CD4-positive, alpha-beta memory T cell (primary cell): ENCODE measurements around the gene IL4R. TPM values are rescaled to one million over a fixed set of nuclear protein-coding genes. Genes with fewer than 3 reads are reported as not detected.
"Not testable (repeated sequence)": the region's sequence is repeated elsewhere in the genome, so short reads cannot be mapped to it uniquely, and the experiment has no call there.

ENCODE experiments used
- CTCF ChIA-PET: fragments of 350-600 bp; sonication (Branson Sonifier 250); formaldehyde crosslinking; loops from one replicate; lab custom pipeline; 2021; ENCODE audit warnings: inconsistent platforms; ENCODE audit not compliant: partially characterized antibody; lab: Charles Lee
- POLR2A ChIA-PET: fragments of 350-600 bp; sonication (Branson Sonifier 250); formaldehyde crosslinking; loops from one replicate; lab custom pipeline; 2021; ENCODE audit not compliant: partially characterized antibody; lab: Charles Lee
- DNase-seq, 5 donors: peaks; one replicate each; pipeline versions ENCODE4 v3.0.0 to v3.0.0-alpha.2; 2020 to 2022; ENCODE audit warnings: mixed read lengths in 1 of 5
- H3K27ac ChIP-seq: one replicate; pipeline ENCODE4 v1.7.0; 2013; ENCODE audit warnings: low read depth, low read length
- H3K27me3 ChIP-seq: 2 replicates; pipeline ENCODE4 v1.7.0; 2013; ENCODE audit warnings: mild to moderate bottlenecking, low read length, moderate library complexity; ENCODE audit not compliant: insufficient read depth
- H3K36me3 ChIP-seq: 2 replicates; pipeline ENCODE4 v1.7.0; 2013; ENCODE audit warnings: mild to moderate bottlenecking, low read length, moderate library complexity; ENCODE audit not compliant: insufficient read depth
- H3K4me1 ChIP-seq: 2 replicates; pipeline ENCODE4 v1.7.0; 2013; ENCODE audit warnings: mild to moderate bottlenecking, low read length, moderate library complexity; ENCODE audit not compliant: insufficient read depth
- H3K4me3 ChIP-seq, 2 donors: one replicate each; pipeline ENCODE4 v1.7.0; 2013; ENCODE audit warnings: low read length in 2 of 2, mild to moderate bottlenecking in 1 of 2
- H3K9me3 ChIP-seq, 2 donors: one replicate each; pipeline ENCODE4 v1.7.0; 2013; ENCODE audit warnings: low read length in 2 of 2, control low read depth in 1 of 2; ENCODE audit not compliant: control insufficient read depth in 1 of 2
- H3K27ac Mint-ChIP-seq, 7 donors: one replicate each; pipeline ENCODE4 v1.8.0; 2020 to 2021; ENCODE audit warnings: mixed read lengths in 7 of 7, mild to moderate bottlenecking in 6 of 7, inconsistent platforms in 3 of 7, moderate library complexity in 3 of 7
- H3K27me3 Mint-ChIP-seq, 2 donors: one replicate each; pipeline ENCODE4 v1.8.0; 2020 to 2021; ENCODE audit warnings: mixed read lengths in 2 of 2
- H3K36me3 Mint-ChIP-seq, 2 donors: one replicate each; pipeline ENCODE4 v1.8.0; 2020 to 2021; ENCODE audit warnings: mixed read lengths in 2 of 2, inconsistent platforms in 1 of 2, mild to moderate bottlenecking in 1 of 2
- H3K4me1 Mint-ChIP-seq, 4 donors: one replicate each; pipeline ENCODE4 v1.8.0; 2020 to 2021; ENCODE audit warnings: mixed read lengths in 4 of 4, mild to moderate bottlenecking in 1 of 4
- H3K4me3 Mint-ChIP-seq, 8 donors: one replicate each; pipeline ENCODE4 v1.8.0; 2020 to 2021; ENCODE audit warnings: mixed read lengths in 8 of 8, mild to moderate bottlenecking in 7 of 8, moderate library complexity in 6 of 8, inconsistent platforms in 3 of 8
- H3K9me3 Mint-ChIP-seq, 8 donors: one replicate each; pipeline ENCODE4 v1.8.0; 2020 to 2021; ENCODE audit warnings: mixed read lengths in 8 of 8, mild to moderate bottlenecking in 5 of 8, inconsistent platforms in 3 of 8, moderate library complexity in 1 of 8
- intact Hi-C: fragments of 100-400 bp; cut with micrococcal nuclease; formaldehyde crosslinking; loops from one replicate; pipeline ENCODE4 v1.15.1; 2023
- polyA plus RNA-seq, 2 donors: library from polyadenylated mRNA; unstranded; fragments of 300-500 nt; fragmentation: Illumina TruSeq; gene quantifications; one replicate each; pipeline ENCODE4 v1.2.3, GENCODE V29; 2021
- total RNA-seq, 2 experiments: library from RNA; stranded (reverse); gene quantifications; one replicate each; pipeline ENCODE4 v1.2.3, GENCODE V29; 2021

IL4R gene
- total and polyA plus RNA-seq, 4 experiments from 2014 or later: 32.6 to 152 (median 104) TPM

DNA sequence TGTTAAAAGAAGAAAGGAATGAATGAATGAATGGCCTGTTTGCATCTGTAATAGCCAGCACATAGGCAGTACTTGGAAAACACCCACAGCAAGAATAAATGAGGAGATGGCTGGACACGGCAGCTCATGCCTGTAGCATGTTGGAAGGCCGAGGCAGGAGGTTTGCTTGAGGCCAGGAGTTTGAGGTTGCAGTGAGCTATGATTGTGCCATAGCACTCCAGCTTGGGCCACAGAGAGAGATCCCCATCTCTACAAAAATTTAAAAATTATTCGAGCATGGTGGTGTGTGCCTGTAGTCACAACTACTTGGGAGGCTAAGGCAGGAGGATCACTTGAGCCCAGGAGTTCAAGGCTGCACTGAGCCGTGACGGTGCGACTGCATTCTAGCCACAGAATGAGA, 12.5 kb downstream of the IL4R start:
- DNase-seq: no peak
- H3K4me3 ChIP-seq: no peak overlapping the region
- H3K27ac ChIP-seq: no peak overlapping the region
- peaks cover 93% of the 10 kb centered on the region for H3K4me1 ChIP-seq
- H3K4me3 Mint-ChIP-seq: peak overlapping the region in 6 of 8 donors; percentile 14 to 76 (median 64)
- H3K27ac Mint-ChIP-seq: peak overlapping the region; percentile 52 to 95 (median 85)
- peaks cover 17 to 52% of the 10 kb centered on the region in 2 donors for H3K36me3 Mint-ChIP-seq
- peaks cover 51 to 96% (median 77%) of the 10 kb centered on the region in 4 donors for H3K4me1 Mint-ChIP-seq
- H3K9me3 Mint-ChIP-seq: peaks cover 0 to 2% (median 0%) of the 10 kb centered on the region in 8 donors
- intact Hi-C loops: no loop called here
- ChIA-PET POLR2A (interaction anchor here (1.0 to 6.2 kb wide), 3 partner anchors 8 to 96 kb away, joined by 4 to 35 read pairs (median 4); no protein-coding TSS in a partner anchor), CTCF (interaction anchor here (0.9 to 2.5 kb wide), 4 partner anchors 9 to 147 kb away, joined by 3 to 11 read pairs (median 8); no protein-coding TSS in a partner anchor)
- H3K27me3 Mint-ChIP-seq: no peaks in the 10 kb centered on the region
- H3K27me3 ChIP-seq: no peaks in the 10 kb centered on the region
- peaks cover 10% of the 10 kb centered on the region for H3K36me3 ChIP-seq
- no peaks in the 10 kb centered on the region for H3K9me3 ChIP-seq

DNA sequence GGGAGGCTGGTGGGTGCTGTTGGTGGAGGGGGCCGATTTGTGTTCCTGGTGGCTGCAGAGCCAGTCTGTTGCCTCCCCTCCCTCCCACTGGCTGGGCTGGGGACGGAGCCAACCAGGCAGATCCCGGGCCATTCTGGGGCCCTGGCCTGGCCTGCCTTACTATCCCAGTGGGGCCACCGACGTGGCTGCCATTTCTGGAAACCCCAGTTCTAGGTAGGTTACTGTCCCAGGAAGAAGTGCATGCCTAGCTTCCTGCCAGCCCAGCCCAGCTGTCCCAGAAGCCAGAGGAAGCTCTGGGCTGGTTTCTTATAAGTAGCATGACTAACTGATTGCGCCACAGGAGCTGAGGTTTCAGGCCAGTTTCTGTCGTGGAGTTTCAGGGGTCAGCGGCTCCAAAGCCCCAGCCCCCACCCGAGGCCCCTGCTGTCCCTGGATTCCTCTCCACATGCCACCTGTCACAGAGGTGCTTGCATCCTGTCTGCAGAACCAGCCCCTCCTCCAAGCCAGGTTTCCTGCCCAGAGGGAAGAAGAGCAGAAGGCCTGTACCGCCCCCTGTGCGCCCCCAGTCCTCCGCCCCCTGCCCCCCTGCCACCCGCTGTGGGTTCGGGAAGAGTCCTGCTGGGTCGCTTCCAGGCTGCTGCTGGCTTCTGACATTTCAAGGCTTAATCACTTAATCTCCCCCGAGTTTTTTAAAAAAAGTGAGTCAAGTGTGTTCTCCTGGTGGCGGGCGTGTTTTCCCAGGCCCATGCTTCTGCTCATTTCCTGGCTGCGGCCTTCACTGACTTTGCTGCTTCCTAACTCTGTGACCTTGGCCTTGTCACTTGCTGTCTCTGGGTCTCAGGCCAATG, 13.2 kb downstream of the IL4R start:
- peaks cover 10% of the 10 kb centered on the region for H3K36me3 ChIP-seq
- intact Hi-C loops: no loop called here
- H3K36me3 Mint-ChIP-seq: peaks cover 24 to 49% of the 10 kb centered on the region in 2 donors
- no peaks in the 10 kb centered on the region for H3K27me3 Mint-ChIP-seq
- no peak overlapping the region for H3K4me3 ChIP-seq
- CTCF ChIA-PET: interaction anchor here (0.9 to 2.5 kb wide), 5 partner anchors 10 to 148 kb away, joined by 3 to 11 read pairs (median 10); no protein-coding TSS in a partner anchor
- H3K27me3 ChIP-seq: no peaks in the 10 kb centered on the region
- peaks cover 86% of the 10 kb centered on the region for H3K4me1 ChIP-seq
- H3K4me1 Mint-ChIP-seq: peaks cover 45 to 92% (median 75%) of the 10 kb centered on the region in 4 donors
- DNase-seq: peak in 3 of 5 donors; percentile 24 to 47 (median 31)
- peak overlapping the region; percentile 34 for H3K27ac ChIP-seq
- POLR2A ChIA-PET: interaction anchor here (1.0 to 6.2 kb wide), 3 partner anchors 9 to 97 kb away, joined by 4 to 35 read pairs (median 4); no protein-coding TSS in a partner anchor
- H3K27ac Mint-ChIP-seq: peak overlapping the region; percentile 64 to 95 (median 85)
- H3K9me3 ChIP-seq: no peaks in the 10 kb centered on the region
- H3K4me3 Mint-ChIP-seq: peak overlapping the region; percentile 48 to 76 (median 64)
- peaks cover 0 to 2% (median 0%) of the 10 kb centered on the region in 8 donors for H3K9me3 Mint-ChIP-seq

DNA sequence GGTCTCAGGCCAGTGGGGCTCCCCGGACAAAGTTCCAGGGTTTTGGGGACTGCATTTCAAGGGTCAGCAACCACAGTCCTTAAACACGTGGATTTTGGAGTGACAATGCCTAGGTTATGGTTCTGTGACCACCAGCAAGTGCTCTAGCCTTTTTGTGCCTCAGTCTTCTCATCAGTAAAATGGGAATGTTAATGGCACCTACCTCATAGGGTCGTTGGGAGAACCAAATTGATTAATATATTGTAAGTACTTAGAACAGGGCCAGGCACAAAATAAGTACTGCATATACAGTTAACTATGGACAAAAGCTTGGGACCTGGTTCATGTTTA, 13.8 kb downstream of the IL4R start:
- POLR2A ChIA-PET: interaction anchor here (1.0 to 6.2 kb wide), 2 partner anchors 9 to 124 kb away, joined by 4 to 35 read pairs; partner anchors contain the start of gene KDM8
- Histone ChIP-seq H3K4me1 (peaks cover 80% of the 10 kb centered on the region), H3K9me3 (no peaks in the 10 kb centered on the region), H3K4me3 (no peak overlapping the region), H3K27me3 (no peaks in the 10 kb centered on the region), H3K27ac (peak overlapping the region; percentile 34), H3K36me3 (peaks cover 15% of the 10 kb centered on the region)
- H3K9me3 Mint-ChIP-seq: peaks cover 0 to 2% (median 0%) of the 10 kb centered on the region in 8 donors
- CTCF ChIA-PET: interaction anchor here (0.7 to 2.5 kb wide), 5 partner anchors 10 to 148 kb away, joined by 3 to 10 read pairs (median 6); no protein-coding TSS in a partner anchor
- H3K27ac Mint-ChIP-seq: peak overlapping the region in 6 of 7 donors; percentile 71 to 94 (median 84)
- peaks cover 44 to 92% (median 74%) of the 10 kb centered on the region in 4 donors for H3K4me1 Mint-ChIP-seq
- no peaks in the 10 kb centered on the region for H3K27me3 Mint-ChIP-seq
- intact Hi-C loops: no loop called here
- H3K4me3 Mint-ChIP-seq: peak overlapping the region in 7 of 8 donors; percentile 55 to 76 (median 65)
- no peak for DNase-seq
- peaks cover 30 to 51% of the 10 kb centered on the region in 2 donors for H3K36me3 Mint-ChIP-seq

DNA sequence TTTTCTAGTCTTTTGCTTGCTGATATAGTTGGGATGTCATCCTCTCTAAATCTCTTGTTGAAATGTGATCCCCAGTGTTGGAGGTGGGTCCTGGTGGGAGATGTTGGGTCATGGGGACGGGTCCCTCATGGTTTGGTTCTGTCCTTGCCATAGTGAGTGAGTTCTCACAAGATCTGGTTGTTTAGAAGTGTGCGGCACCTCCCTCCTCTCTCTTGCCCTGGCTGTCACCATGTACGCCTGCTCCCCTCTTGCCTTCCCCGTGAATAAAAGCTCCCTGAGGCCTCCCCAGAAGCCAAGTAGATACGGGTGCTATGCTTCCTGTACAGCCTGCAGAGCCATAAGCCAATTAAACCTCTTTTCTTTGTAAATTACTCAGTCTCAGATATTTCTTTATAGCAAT, 15.2 kb downstream of the IL4R start:
- H3K27me3 Mint-ChIP-seq: no peaks in the 10 kb centered on the region
- H3K36me3 ChIP-seq: peaks cover 24% of the 10 kb centered on the region
- H3K9me3 ChIP-seq: no peaks in the 10 kb centered on the region
- H3K4me3 ChIP-seq: no peak overlapping the region
- peak overlapping the region; percentile 30 for H3K27ac ChIP-seq
- peak overlapping the region; percentile 55 to 97 (median 86) for H3K27ac Mint-ChIP-seq
- no peaks in the 10 kb centered on the region for H3K27me3 ChIP-seq
- peaks cover 41 to 89% (median 70%) of the 10 kb centered on the region in 4 donors for H3K4me1 Mint-ChIP-seq
- peak overlapping the region in 6 of 8 donors; percentile 22 to 75 (median 49) for H3K4me3 Mint-ChIP-seq
- DNase-seq: no peak
- H3K4me1 ChIP-seq: peaks cover 69% of the 10 kb centered on the region
- CTCF ChIA-PET: interaction anchor here (1.1 to 1.9 kb wide), 3 partner anchors 38 to 219 kb away, joined by 3 to 14 read pairs (median 5); no protein-coding TSS in a partner anchor
- intact Hi-C loops: no loop called here
- POLR2A ChIA-PET: interaction anchor here (0.7 to 6.2 kb wide), 7 partner anchors 11 to 155 kb away, joined by 3 to 35 read pairs (median 5); partner anchors contain the start of gene NSMCE1
- H3K36me3 Mint-ChIP-seq: peaks cover 36 to 60% of the 10 kb centered on the region in 2 donors
- H3K9me3 Mint-ChIP-seq: peaks cover 0 to 2% (median 0%) of the 10 kb centered on the region in 8 donors

DNA sequence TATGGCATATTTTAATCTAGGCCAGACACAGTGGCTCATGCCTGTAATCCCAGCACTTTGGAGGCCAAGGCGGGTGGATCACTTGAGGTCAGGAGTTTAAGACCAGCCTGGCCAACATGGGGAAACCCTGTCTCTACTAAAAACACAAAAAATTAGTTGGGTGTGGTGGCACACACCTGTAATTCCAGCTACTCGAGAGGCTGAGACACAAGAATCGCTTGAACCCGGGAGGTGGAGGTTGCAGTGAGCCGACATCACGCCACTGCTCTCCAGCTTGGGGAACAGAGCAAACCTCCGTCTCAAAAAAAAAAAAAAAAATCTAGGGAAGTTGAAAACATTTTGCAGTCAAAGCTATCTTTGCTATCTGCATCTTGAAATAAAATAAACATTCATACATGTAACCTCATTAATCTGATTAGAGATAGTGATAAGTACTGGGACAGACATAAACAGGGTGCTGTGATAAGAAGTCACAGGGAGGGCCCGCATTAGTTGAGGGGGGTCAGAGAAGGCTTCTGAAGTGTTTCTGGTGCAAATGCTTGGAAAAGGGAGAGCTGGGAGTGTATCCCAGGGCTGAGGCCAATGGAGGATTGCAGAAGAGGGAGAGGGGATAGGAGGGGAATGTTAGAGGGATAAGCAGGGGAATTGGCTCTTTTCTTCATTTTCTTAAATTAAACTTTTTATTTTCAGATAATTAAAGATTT, 15.8 kb downstream of the IL4R start:
- H3K9me3 ChIP-seq, H3K4me3 ChIP-seq, H3K9me3 Mint-ChIP-seq, H3K27me3 Mint-ChIP-seq, DNase-seq, H3K27me3 ChIP-seq, intact Hi-C loops: not testable (repeated sequence)
- Mint-ChIP-seq H3K4me1 (peaks cover 40 to 89% (median 70%) of the 10 kb centered on the region in 4 donors), H3K36me3 (peaks cover 42 to 62% of the 10 kb centered on the region in 2 donors), H3K4me3 (peak overlapping the region in 7 of 8 donors; percentile 26 to 75 (median 61)), H3K27ac (peak overlapping the region; percentile 55 to 97 (median 90))
- Histone ChIP-seq H3K36me3 (peaks cover 30% of the 10 kb centered on the region), H3K4me1 (peaks cover 68% of the 10 kb centered on the region), H3K27ac (peak overlapping the region; percentile 30)
- CTCF ChIA-PET: interaction anchor here (1.1 to 1.9 kb wide), 4 partner anchors 8 to 219 kb away, joined by 3 to 14 read pairs (median 5); no protein-coding TSS in a partner anchor
- POLR2A ChIA-PET: interaction anchor here (0.6 to 6.2 kb wide), 11 partner anchors 11 to 156 kb away, joined by 3 to 35 read pairs (median 4); partner anchors contain the start of gene NSMCE1

DNA sequence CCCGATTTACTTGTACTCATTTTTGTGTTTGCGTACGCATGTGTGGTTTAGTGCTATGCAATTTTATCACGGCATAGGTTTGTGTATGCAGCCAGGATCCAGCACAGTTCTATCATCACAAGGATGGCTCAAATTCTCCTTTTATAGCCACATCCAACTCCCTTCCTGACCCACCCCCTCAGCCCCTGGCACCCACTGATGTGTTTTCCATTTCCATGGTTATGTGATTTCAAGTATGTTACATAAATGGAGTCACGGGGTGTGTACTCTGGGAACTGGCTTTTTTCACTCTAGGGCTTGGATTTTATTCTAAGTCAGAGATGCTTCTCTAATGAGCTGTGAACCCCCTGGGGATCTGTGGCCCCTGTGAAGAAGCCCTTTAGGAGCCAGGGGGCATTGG, 16.8 kb downstream of the IL4R start:
- no peaks in the 10 kb centered on the region for H3K9me3 ChIP-seq
- H3K27ac Mint-ChIP-seq: peak overlapping the region in 6 of 7 donors; percentile 55 to 92 (median 76)
- H3K4me3 Mint-ChIP-seq: peak overlapping the region in 2 of 8 donors; percentile 8 to 64
- no peaks in the 10 kb centered on the region for H3K27me3 ChIP-seq
- H3K4me3 ChIP-seq: no peak overlapping the region
- H3K4me1 Mint-ChIP-seq: peaks cover 39 to 89% (median 69%) of the 10 kb centered on the region in 4 donors
- POLR2A ChIA-PET: interaction anchor here (0.8 to 6.2 kb wide), 4 partner anchors 12 to 157 kb away, joined by 3 to 35 read pairs (median 6); no protein-coding TSS in a partner anchor
- H3K4me1 ChIP-seq: peaks cover 65% of the 10 kb centered on the region
- intact Hi-C loops: no loop called here
- no peak overlapping the region for H3K27ac ChIP-seq
- CTCF ChIA-PET: interaction anchor here (1.1 to 1.9 kb wide), 4 partner anchors 9 to 96 kb away, joined by 3 to 14 read pairs (median 5); no protein-coding TSS in a partner anchor
- H3K36me3 ChIP-seq: peaks cover 40% of the 10 kb centered on the region
- H3K9me3 Mint-ChIP-seq: no peaks in the 10 kb centered on the region
- H3K36me3 Mint-ChIP-seq: peaks cover 52 to 70% of the 10 kb centered on the region in 2 donors
- no peaks in the 10 kb centered on the region for H3K27me3 Mint-ChIP-seq
- peak in 1 of 5 donors; percentile 27 for DNase-seq
